Measurements from ENCODE around the gene CNEP1R1. TPM values are rescaled to one million over a fixed set of nuclear protein-coding genes. Genes with fewer than 3 reads are reported as not detected.
A peak's percentile ranks its signal among the peaks of the same experiment; 100 is the strongest.

CNEP1R1 gene
- total and polyA plus RNA-seq, 7 experiments from 2014 or later, result 11.2 to 41.0 (median 28.1) TPM

- Mint-ChIP-seq H3K36me3 (peaks cover 0 to 26% (median 19%) of the 10 kb centered on the region in 5 donors), H3K4me3 (peak overlapping the region; percentile 3 to 96 (median 86)), H3K4me1 (peaks cover 38 to 63% (median 56%) of the 10 kb centered on the region in 7 donors), H3K27ac (peak overlapping the region in 1 of 9 donors; percentile 41), H3K9me3 (peaks cover 0 to 1% (median 0%) of the 10 kb centered on the region in 11 donors), H3K27me3 (no peaks in the 10 kb centered on the region)
- Histone ChIP-seq H3K4me3 (ENCODE audit: low read length) (no peak overlapping the region), H3K27ac (ENCODE audit: low read depth, low read length) (no peak overlapping the region), H3K4me1 (ENCODE audit: control insufficient read depth in 2 of 2, insufficient read depth in 2 of 2, low read length in 2 of 2) (peaks cover 17 to 18% of the 10 kb centered on the region in 2 donors), H3K36me3 (ENCODE audit: control insufficient read depth in 2 of 3, insufficient read depth in 3 of 3, low read length in 3 of 3) (peaks cover 0 to 28% (median 4%) of the 10 kb centered on the region in 3 experiments), H3K27me3 (ENCODE audit: control insufficient read depth in 2 of 2, insufficient read depth in 2 of 2, low read length in 2 of 2) (no peaks in the 10 kb centered on the region), H3K9me3 (ENCODE audit: control insufficient read depth in 2 of 3, low read length in 3 of 3) (no peaks in the 10 kb centered on the region)
- CTCF ChIA-PET, result interaction anchor here (0.6 to 4.7 kb wide), 2 partner anchors 142 to 326 kb away, joined by 3 to 38 read pairs; no protein-coding TSS in a partner anchor
- no peak for DNase-seq
- POLR2A ChIA-PET, result interaction anchor here (2.2 kb wide), 1 partner anchor 83 kb away, joined by 9 read pairs; no protein-coding TSS in a partner anchor
- ATAC-seq, result no peak
- intact Hi-C loops (cut with micrococcal nuclease), result loop anchor here (5.0 kb wide), 6 partner anchors 129 to 679 kb away; partner anchors contain the start of genes ADCY7 (in 2 of the 2), BRD7 (in 1 of the 2), SNX20 (in 1 of the 2) and ZNF423 (in 1 of the 2)
These were observed 43.5 kb downstream of the CNEP1R1 start for GRCh38 chr16:50068550-50068949.

GRCh38 chr16:50069060-50069459, 44.0 kb downstream of the CNEP1R1 start:
- Mint-ChIP-seq H3K9me3 (peaks cover 0 to 1% (median 0%) of the 10 kb centered on the region in 11 donors), H3K36me3 (peaks cover 0 to 26% (median 21%) of the 10 kb centered on the region in 5 donors), H3K27me3 (no peaks in the 10 kb centered on the region), H3K4me1 (peaks cover 39 to 63% (median 56%) of the 10 kb centered on the region in 7 donors), H3K27ac (no peak overlapping the region), H3K4me3 (peak overlapping the region in 2 of 10 donors; percentile 92)
- intact Hi-C loops (cut with micrococcal nuclease), result loop anchor here (5.0 kb wide), 6 partner anchors 128 to 678 kb away; partner anchors contain the start of genes ADCY7 (in 2 of the 2), BRD7 (in 1 of the 2), SNX20 (in 1 of the 2) and ZNF423 (in 1 of the 2)
- Histone ChIP-seq H3K4me3 (ENCODE audit: low read length) (no peak overlapping the region), H3K9me3 (ENCODE audit: control insufficient read depth in 2 of 3, low read length in 3 of 3) (no peaks in the 10 kb centered on the region), H3K36me3 (ENCODE audit: control insufficient read depth in 2 of 3, insufficient read depth in 3 of 3, low read length in 3 of 3) (peaks cover 0 to 28% (median 4%) of the 10 kb centered on the region in 3 experiments), H3K27me3 (ENCODE audit: control insufficient read depth in 2 of 2, insufficient read depth in 2 of 2, low read length in 2 of 2) (no peaks in the 10 kb centered on the region), H3K4me1 (ENCODE audit: control insufficient read depth in 2 of 2, insufficient read depth in 2 of 2, low read length in 2 of 2) (peaks cover 17 to 18% of the 10 kb centered on the region in 2 donors), H3K27ac (ENCODE audit: low read depth, low read length) (no peak overlapping the region)
- ATAC-seq, result no peak
- CTCF ChIA-PET, result interaction anchor here (4.7 kb wide), 1 partner anchor 142 kb away, joined by 38 read pairs; no protein-coding TSS in a partner anchor
- POLR2A ChIA-PET, result interaction anchor here (2.2 kb wide), 1 partner anchor 83 kb away, joined by 9 read pairs; no protein-coding TSS in a partner anchor
- DNase-seq, result no peak

- Histone ChIP-seq H3K4me3 (ENCODE audit: low read length) (no peak overlapping the region), H3K27ac (ENCODE audit: low read depth, low read length) (no peak overlapping the region), H3K9me3 (ENCODE audit: control insufficient read depth in 2 of 3, low read length in 3 of 3) (no peaks in the 10 kb centered on the region), H3K27me3 (ENCODE audit: control insufficient read depth in 2 of 2, insufficient read depth in 2 of 2, low read length in 2 of 2) (no peaks in the 10 kb centered on the region), H3K36me3 (ENCODE audit: control insufficient read depth in 2 of 3, insufficient read depth in 3 of 3, low read length in 3 of 3) (peaks cover 0 to 28% (median 4%) of the 10 kb centered on the region in 3 experiments), H3K4me1 (ENCODE audit: control insufficient read depth in 2 of 2, insufficient read depth in 2 of 2, low read length in 2 of 2) (peaks cover 15 to 17% of the 10 kb centered on the region in 2 donors)
- H3K4me1 Mint-ChIP-seq, result peaks cover 39 to 53% (median 51%) of the 10 kb centered on the region in 7 donors
- peaks cover 0 to 32% (median 27%) of the 10 kb centered on the region in 5 donors for H3K36me3 Mint-ChIP-seq
- H3K27ac Mint-ChIP-seq, result peak overlapping the region in 3 of 9 donors; percentile 60 to 74 (median 72)
- ATAC-seq, result no peak
- ChIA-PET POLR2A (interaction anchor here (1.1 to 1.4 kb wide), 2 partner anchors 12 to 81 kb away, joined by 3 read pairs; no protein-coding TSS in a partner anchor), CTCF (interaction anchor here (0.6 kb wide), 1 partner anchor 49 kb away, joined by 3 read pairs; no protein-coding TSS in a partner anchor)
- intact Hi-C loops (cut with micrococcal nuclease), result no loop called here
- DNase-seq, result no peak
- no peak overlapping the region for H3K4me3 Mint-ChIP-seq
- no peaks in the 10 kb centered on the region for H3K27me3 Mint-ChIP-seq
- peaks cover 0 to 1% (median 0%) of the 10 kb centered on the region in 11 donors for H3K9me3 Mint-ChIP-seq
These were observed 46.1 kb downstream of the CNEP1R1 start for GRCh38 chr16:50071075-50071671.

- POLR2A ChIA-PET, result no interaction called here
- Histone ChIP-seq H3K27ac (ENCODE audit: low read depth, low read length) (no peak overlapping the region), H3K4me1 (ENCODE audit: control insufficient read depth in 2 of 2, insufficient read depth in 2 of 2, low read length in 2 of 2) (peaks cover 3 to 7% of the 10 kb centered on the region in 2 donors), H3K27me3 (ENCODE audit: control insufficient read depth in 2 of 2, insufficient read depth in 2 of 2, low read length in 2 of 2) (no peaks in the 10 kb centered on the region), H3K4me3 (ENCODE audit: low read length) (no peak overlapping the region), H3K9me3 (ENCODE audit: control insufficient read depth in 2 of 3, low read length in 3 of 3) (no peaks in the 10 kb centered on the region), H3K36me3 (ENCODE audit: control insufficient read depth in 2 of 3, insufficient read depth in 3 of 3, low read length in 3 of 3) (peaks cover 0 to 35% (median 4%) of the 10 kb centered on the region in 3 experiments)
- intact Hi-C loops (cut with micrococcal nuclease), result no loop called here
- H3K9me3 Mint-ChIP-seq, result peaks cover 0 to under 1% (median 0%) of the 10 kb centered on the region in 11 donors
- H3K4me3 Mint-ChIP-seq, result no peak overlapping the region
- peaks cover 28 to 44% (median 38%) of the 10 kb centered on the region in 7 donors for H3K4me1 Mint-ChIP-seq
- peaks cover 0 to 35% (median 25%) of the 10 kb centered on the region in 5 donors for H3K36me3 Mint-ChIP-seq
- ATAC-seq (no peak), DNase-seq (no peak)
- H3K27me3 Mint-ChIP-seq, result no peaks in the 10 kb centered on the region
- CTCF ChIA-PET, result no interaction called here
- H3K27ac Mint-ChIP-seq, result peak overlapping the region in 2 of 9 donors; percentile 3 to 48
These were observed 47.7 kb downstream of the CNEP1R1 start for GRCh38 chr16:50072730-50073129.

- Histone ChIP-seq H3K4me3 (ENCODE audit: low read length) (no peak overlapping the region), H3K9me3 (ENCODE audit: control insufficient read depth in 2 of 3, low read length in 3 of 3) (no peaks in the 10 kb centered on the region), H3K27me3 (ENCODE audit: control insufficient read depth in 2 of 2, insufficient read depth in 2 of 2, low read length in 2 of 2) (no peaks in the 10 kb centered on the region), H3K36me3 (ENCODE audit: control insufficient read depth in 2 of 3, insufficient read depth in 3 of 3, low read length in 3 of 3) (peaks cover 8 to 53% (median 12%) of the 10 kb centered on the region in 3 experiments), H3K4me1 (ENCODE audit: control insufficient read depth in 2 of 2, insufficient read depth in 2 of 2, low read length in 2 of 2) (no peaks in the 10 kb centered on the region), H3K27ac (ENCODE audit: low read depth, low read length) (no peak overlapping the region)
- ChIA-PET POLR2A (no interaction called here), CTCF (no interaction called here)
- DNase-seq (no peak), ATAC-seq (no peak)
- H3K36me3 Mint-ChIP-seq, result peaks cover 15 to 53% (median 38%) of the 10 kb centered on the region in 5 donors
- intact Hi-C loops (cut with micrococcal nuclease), result no loop called here
- no peaks in the 10 kb centered on the region for H3K27me3 Mint-ChIP-seq
- H3K27ac Mint-ChIP-seq, result peak overlapping the region in 1 of 9 donors; percentile 6
- H3K4me3 Mint-ChIP-seq, result no peak overlapping the region
- H3K9me3 Mint-ChIP-seq, result no peaks in the 10 kb centered on the region
- peaks cover 0 to 14% (median 7%) of the 10 kb centered on the region in 7 donors for H3K4me1 Mint-ChIP-seq
These were observed 54.5 kb downstream of the CNEP1R1 start for GRCh38 chr16:50079397-50080140.

GRCh38 chr16:50081428-50082018, 56.5 kb downstream of the CNEP1R1 start:
- H3K27ac ChIP-seq (ENCODE audit: low read depth, low read length), result no peak overlapping the region
- no peaks in the 10 kb centered on the region for H3K4me1 ChIP-seq (ENCODE audit: control insufficient read depth in 2 of 2, insufficient read depth in 2 of 2, low read length in 2 of 2)
- H3K9me3 ChIP-seq (ENCODE audit: control insufficient read depth in 2 of 3, low read length in 3 of 3), result no peaks in the 10 kb centered on the region
- Mint-ChIP-seq H3K4me3 (no peak overlapping the region), H3K36me3 (peaks cover 19 to 62% (median 44%) of the 10 kb centered on the region in 5 donors), H3K4me1 (peaks cover 0 to 14% (median 5%) of the 10 kb centered on the region in 7 donors), H3K9me3 (no peaks in the 10 kb centered on the region), H3K27me3 (no peaks in the 10 kb centered on the region), H3K27ac (peak overlapping the region in 1 of 9 donors; percentile 4)
- ATAC-seq (no peak), DNase-seq (no peak)
- H3K4me3 ChIP-seq (ENCODE audit: low read length), result no peak overlapping the region
- peaks cover 8 to 67% (median 12%) of the 10 kb centered on the region in 3 experiments for H3K36me3 ChIP-seq (ENCODE audit: control insufficient read depth in 2 of 3, insufficient read depth in 3 of 3, low read length in 3 of 3)
- intact Hi-C loops (cut with micrococcal nuclease), result no loop called here
- ChIA-PET CTCF (interaction anchor here (1.4 kb wide), 1 partner anchor 56 kb away, joined by 3 read pairs; the partner anchor contains the start of gene CNEP1R1), POLR2A (no interaction called here)
- H3K27me3 ChIP-seq (ENCODE audit: control insufficient read depth in 2 of 2, insufficient read depth in 2 of 2, low read length in 2 of 2), result no peaks in the 10 kb centered on the region

Measured in naive thymus-derived CD4-positive, alpha-beta T cell (primary cell).